ENCODE measurements around the gene BAZ2B. TPM values are rescaled to one million over a fixed set of nuclear protein-coding genes. Genes with fewer than 3 reads are reported as not detected.

Gene BAZ2B
- total and polyA plus RNA-seq, 4 donors = 18.3 to 266 (median 39.5) TPM

- Histone ChIP-seq H3K36me3 (ENCODE audit: control insufficient read depth in 4 of 4, insufficient read depth in 4 of 4, low read length in 4 of 4) (peaks cover 0 to 6% (median 0%) of the 10 kb centered on the region in 4 donors), H3K27ac (ENCODE audit: low read depth in 1 of 2, low read length in 1 of 2) (peak overlapping the region; percentile 92 to 99), H3K9ac (ENCODE audit: insufficient read depth in 1 of 2, low read length in 2 of 2) (peak overlapping the region; percentile 99 to 100), H3K27me3 (ENCODE audit: control insufficient read depth in 3 of 3, insufficient read depth in 3 of 3, low read length in 2 of 3) (no peaks in the 10 kb centered on the region), H3K4me3 (peak overlapping the region; percentile 78), H3K9me3 (ENCODE audit: control insufficient read depth in 4 of 4, insufficient read depth in 3 of 4, low read length in 3 of 4) (no peaks in the 10 kb centered on the region), H3K4me1 (ENCODE audit: control insufficient read depth in 5 of 5, insufficient read depth in 5 of 5, low read length in 5 of 5) (peaks cover 0 to 51% (median 7%) of the 10 kb centered on the region in 5 donors)
- 0 to 1% methylated on average over 63 to 66 of the region's 66 CpGs for WGBS, 2 donors
- ATAC-seq (ENCODE audit: insufficient read depth, low FRiP score) (peak; percentile 89), DNase-seq (peak; percentile 96 to 98 (median 97))
- no peak for TF ChIP-seq CTCF (IDR thresholded peaks at IDR 0.05; ENCODE audit: control extremely low read depth, extremely low read depth)
These were observed 722 bp downstream of the BAZ2B start for GRCh38 chr2:159615367-159616285.

DNA sequence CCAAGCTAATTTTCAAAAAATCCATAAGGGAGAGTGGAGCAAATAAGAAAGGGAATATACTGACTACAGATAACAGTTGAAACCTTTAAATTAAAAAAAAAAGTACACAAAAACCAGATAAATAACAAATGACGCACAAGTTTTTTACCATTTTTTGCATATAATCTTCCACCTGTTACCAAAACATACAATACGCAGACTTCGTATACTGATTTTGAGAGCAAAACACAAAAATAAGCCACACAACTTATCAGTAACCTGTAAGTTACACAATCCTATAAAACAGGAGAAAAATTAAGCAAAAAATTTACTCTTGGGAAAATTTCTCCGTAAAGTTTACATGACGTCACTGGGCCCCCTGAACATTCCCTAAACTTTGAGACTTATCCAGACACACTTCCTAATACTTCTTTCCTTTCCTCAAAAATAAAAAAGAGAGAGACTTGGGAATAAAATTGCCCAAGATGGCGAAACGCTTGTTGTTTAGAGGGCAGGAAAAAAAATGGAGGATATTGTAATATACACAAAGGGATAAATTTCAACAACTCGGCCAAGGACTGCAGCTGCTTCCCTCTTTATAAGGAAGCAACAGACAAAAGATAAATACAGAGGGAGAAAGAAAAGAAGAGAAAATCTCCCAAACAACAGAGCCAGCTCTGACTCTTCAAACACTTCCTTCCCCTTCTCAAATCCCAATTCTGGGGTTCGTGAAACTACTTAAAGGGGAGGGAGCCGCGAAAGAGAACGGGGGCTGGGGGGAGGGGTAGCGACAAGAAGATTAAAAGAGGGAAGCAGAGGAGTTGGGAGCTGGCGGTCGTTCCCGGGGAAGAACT is 1.6 kb downstream of the BAZ2B start:
- H3K9ac ChIP-seq (ENCODE audit: insufficient read depth in 1 of 2, low read length in 2 of 2) = peak overlapping the region; percentile 99 to 100
- WGBS, 2 donors = 2 to 5% methylated on average over 15 to 16 of the region's 16 CpGs
- peaks cover 0 to 50% (median 8%) of the 10 kb centered on the region in 5 donors for H3K4me1 ChIP-seq (ENCODE audit: control insufficient read depth in 5 of 5, insufficient read depth in 5 of 5, low read length in 5 of 5)
- H3K27ac ChIP-seq (ENCODE audit: low read depth in 1 of 2, low read length in 1 of 2) = peak overlapping the region; percentile 92 to 99
- DNase-seq (peak in 2 of 3 donors; percentile 91 to 94), ATAC-seq (ENCODE audit: insufficient read depth, low FRiP score) (peak; percentile 38)
- H3K9me3 ChIP-seq (ENCODE audit: control insufficient read depth in 4 of 4, insufficient read depth in 3 of 4, low read length in 3 of 4) = no peaks in the 10 kb centered on the region
- no peaks in the 10 kb centered on the region for H3K27me3 ChIP-seq (ENCODE audit: control insufficient read depth in 3 of 3, insufficient read depth in 3 of 3, low read length in 2 of 3)
- peak overlapping the region; percentile 78 for H3K4me3 ChIP-seq
- H3K36me3 ChIP-seq (ENCODE audit: control insufficient read depth in 4 of 4, insufficient read depth in 4 of 4, low read length in 4 of 4) = peaks cover 0 to 6% (median 0%) of the 10 kb centered on the region in 4 donors
- no peak for TF ChIP-seq CTCF (IDR thresholded peaks at IDR 0.05; ENCODE audit: control extremely low read depth, extremely low read depth)

GRCh38 chr2:159613651-159614285 is 2.6 kb downstream of the BAZ2B start:
- TF ChIP-seq CTCF (IDR thresholded peaks at IDR 0.05; ENCODE audit: control extremely low read depth, extremely low read depth) = no peak
- 3 to 7% methylated on average over 1 of the region's 1 CpG for WGBS, 2 donors
- peaks cover 0 to 52% (median 13%) of the 10 kb centered on the region in 5 donors for H3K4me1 ChIP-seq (ENCODE audit: control insufficient read depth in 5 of 5, insufficient read depth in 5 of 5, low read length in 5 of 5)
- peak overlapping the region in 1 of 2 donors; percentile 100 for H3K9ac ChIP-seq (ENCODE audit: insufficient read depth in 1 of 2, low read length in 2 of 2)
- H3K36me3 ChIP-seq (ENCODE audit: control insufficient read depth in 4 of 4, insufficient read depth in 4 of 4, low read length in 4 of 4) = peaks cover 0 to 6% (median 0%) of the 10 kb centered on the region in 4 donors
- H3K27ac ChIP-seq (ENCODE audit: low read depth in 1 of 2, low read length in 1 of 2) = peak overlapping the region in 1 of 2 donors; percentile 45
- DNase-seq = peak in 2 of 3 donors; percentile 82 to 83
- no peaks in the 10 kb centered on the region for H3K9me3 ChIP-seq (ENCODE audit: control insufficient read depth in 4 of 4, insufficient read depth in 3 of 4, low read length in 3 of 4)
- no peaks in the 10 kb centered on the region for H3K27me3 ChIP-seq (ENCODE audit: control insufficient read depth in 3 of 3, insufficient read depth in 3 of 3, low read length in 2 of 3)
- no peak overlapping the region for H3K4me3 ChIP-seq
- no peak for ATAC-seq (ENCODE audit: insufficient read depth, low FRiP score)
